22Rv1 (cell line): ENCODE data around the gene TGDS.

Experiments
- CTCF ChIP-seq: fragments of 450-650 bp; IDR thresholded peaks from 2 replicates; pipeline ENCODE4 v1.5.1; 2017; ENCODE audit warnings: mild to moderate bottlenecking
- ZFX ChIP-seq: fragments of 450-650 bp; IDR thresholded peaks from 2 replicates; pipeline ENCODE4 v1.6.1; 2017; ENCODE audit warnings: antibody characterized with exemption, borderline replicate concordance

- TF ChIP-seq CTCF (no peak), ZFX (no peak)
These were observed 27.4 kb upstream of the TGDS start for GRCh38 chr13:94623316-94623715.
